Sigmoid colon (tissue), 7 donors: ENCODE measurements around the gene PIAS1. TPM values are rescaled to one million over a fixed set of nuclear protein-coding genes. Genes with fewer than 3 reads are reported as not detected.

ENCODE experiments used
- DNase-seq: peaks from one replicate; pipeline ENCODE4 v3.0.0-alpha.2; 2019
- H3K27ac ChIP-seq, 4 donors: fragments of 200-600 bp; sonication (generic); one replicate each; pipeline ENCODE4 v1.5.1; 2016 to 2019; ENCODE audit warnings: mild to moderate bottlenecking in 1 of 4
- H3K27me3 ChIP-seq, 3 donors: fragments of 200-600 bp; sonication (generic); one replicate each; pipeline ENCODE4 v1.5.1; 2019; ENCODE audit warnings: mild to moderate bottlenecking in 1 of 3
- H3K36me3 ChIP-seq, 4 donors: fragments of 200-600 bp; sonication (generic); one replicate each; pipeline ENCODE4 v1.5.1; 2016 to 2019
- H3K4me1 ChIP-seq, 4 donors: fragments of 200-600 bp; sonication (generic); one replicate each; pipeline ENCODE4 v1.5.1; 2017 to 2019
- H3K4me3 ChIP-seq, 4 donors: fragments of 200-600 bp; sonication (generic); one replicate each; pipeline ENCODE4 v1.5.1; 2017 to 2019; ENCODE audit warnings: mild to moderate bottlenecking in 2 of 4, moderate library complexity in 1 of 4
- H3K9me3 ChIP-seq, 4 donors: fragments of 200-600 bp in 3 of 4; sonication (generic) in 3 of 4; one replicate each; pipeline versions ENCODE4 v1.5.1 to v1.6.1; 2013 to 2019
- CTCF ChIP-seq, 4 experiments: fragments of 450-650 bp in 3 of 4; fragments of 200-600 bp in 1 of 4; IDR thresholded peaks; one replicate each; pipeline ENCODE4 v1.5.1; 2016 to 2019; ENCODE audit warnings: antibody characterized with exemption in 4 of 4, mild to moderate bottlenecking in 3 of 4, moderate library complexity in 2 of 4
- EP300 ChIP-seq, 4 donors: sonication (generic); formaldehyde crosslinking; IDR thresholded peaks; one replicate each; pipeline ENCODE4 v1.6.1; 2017; ENCODE audit warnings: antibody characterized with exemption in 4 of 4
- POLR2A ChIP-seq, 2 donors: fragments of 450-650 bp; IDR thresholded peaks; one replicate each; pipeline ENCODE4 v1.6.1; 2016; ENCODE audit warnings: antibody characterized with exemption in 2 of 2, mild to moderate bottlenecking in 2 of 2, moderate library complexity in 2 of 2
- POLR2AphosphoS5 ChIP-seq, 4 donors: sonication (generic); formaldehyde crosslinking; IDR thresholded peaks; one replicate each; pipeline ENCODE4 v1.6.1; 2017; ENCODE audit warnings: antibody characterized with exemption in 4 of 4
- WGBS, 2 donors: extraction: QIAGEN DNeasy Blood & Tissue Kit; methylation state at CpG; one replicate each; pipeline ENCODE4 v1.1.7; 2013; 5-methylcytosine and 5-hydroxymethylcytosine counted together
- intact Hi-C: fragments of 100-400 bp; cut with DNase I; formaldehyde crosslinking; loops from one replicate; pipeline ENCODE4 v1.15.1; 2023
- polyA plus RNA-seq, 3 donors: library from polyadenylated mRNA; stranded (reverse); fragments of 200-250 nt; gene quantifications; one replicate each; pipeline ENCODE4 v1.2.3, GENCODE V29; 2013
- total RNA-seq, 4 donors: library from RNA; depleted of rRNA; stranded (reverse); fragments of >200 nt; gene quantifications; one replicate each; pipeline ENCODE4 v1.1.0, GENCODE V29; 2016
- donor health status: healthy with polysubstance abuse.
- donor health status: Bipolar disorder and iron deficiency.
- donor health status: healthy.

Gene PIAS1
- total and polyA plus RNA-seq, 7 donors: 7.2 to 75.4 (median 55.9) TPM

GRCh38 chr15:68028888-68029207 lies 25.3 kb upstream of the PIAS1 start:
- H3K4me1 ChIP-seq: no peaks in the 10 kb centered on the region
- H3K27me3 ChIP-seq: no peaks in the 10 kb centered on the region
- no peaks in the 10 kb centered on the region for H3K36me3 ChIP-seq
- 91 to 92% methylated on average over 5 of the region's 5 CpGs for WGBS, 2 donors
- no peak overlapping the region for H3K27ac ChIP-seq
- intact Hi-C loops: no loop called here
- no peak overlapping the region for H3K4me3 ChIP-seq
- no peak for DNase-seq
- TF ChIP-seq CTCF (IDR thresholded peaks at IDR 0.05): no peak
- no peak for TF ChIP-seq POLR2A (IDR thresholded peaks at IDR 0.05)
- no peak for TF ChIP-seq EP300 (IDR thresholded peaks at IDR 0.05)
- TF ChIP-seq POLR2AphosphoS5 (IDR thresholded peaks at IDR 0.05): no peak
- no peaks in the 10 kb centered on the region for H3K9me3 ChIP-seq

- no peak overlapping the region for H3K4me3 ChIP-seq
- H3K36me3 ChIP-seq: no peaks in the 10 kb centered on the region
- H3K27ac ChIP-seq: no peak overlapping the region
- TF ChIP-seq EP300 (IDR thresholded peaks at IDR 0.05) (no peak), POLR2A (IDR thresholded peaks at IDR 0.05) (no peak), CTCF (IDR thresholded peaks at IDR 0.05) (no peak), POLR2AphosphoS5 (IDR thresholded peaks at IDR 0.05) (no peak)
- no peak for DNase-seq
- intact Hi-C loops: no loop called here
- H3K9me3 ChIP-seq: no peaks in the 10 kb centered on the region
- H3K27me3 ChIP-seq: no peaks in the 10 kb centered on the region
- H3K4me1 ChIP-seq: no peaks in the 10 kb centered on the region
These were observed 24.2 kb upstream of the PIAS1 start for GRCh38 chr15:68029959-68030358.

- no peak for DNase-seq
- 50 to 71% methylated on average over 2 of the region's 2 CpGs for WGBS, 2 donors
- intact Hi-C loops: no loop called here
These were observed 22.7 kb upstream of the PIAS1 start for GRCh38 chr15:68031404-68031803.

GRCh38 chr15:68032672-68033071 lies 21.4 kb upstream of the PIAS1 start:
- H3K9me3 ChIP-seq: no peaks in the 10 kb centered on the region
- H3K27ac ChIP-seq: no peak overlapping the region
- H3K27me3 ChIP-seq: no peaks in the 10 kb centered on the region
- intact Hi-C loops: no loop called here
- no peak for DNase-seq
- 61 to 79% methylated on average over 1 of the region's 1 CpG for WGBS, 2 donors
- no peak overlapping the region for H3K4me3 ChIP-seq
- TF ChIP-seq CTCF (IDR thresholded peaks at IDR 0.05): no peak
- TF ChIP-seq EP300 (IDR thresholded peaks at IDR 0.05): no peak
- TF ChIP-seq POLR2A (IDR thresholded peaks at IDR 0.05): no peak
- TF ChIP-seq POLR2AphosphoS5 (IDR thresholded peaks at IDR 0.05): no peak
- no peaks in the 10 kb centered on the region for H3K36me3 ChIP-seq
- H3K4me1 ChIP-seq: no peaks in the 10 kb centered on the region

More at GRCh38 chr15:68031404-68031803, 22.7 kb upstream of the PIAS1 start:
- TF ChIP-seq CTCF (IDR thresholded peaks at IDR 0.05): no peak
- TF ChIP-seq POLR2A (IDR thresholded peaks at IDR 0.05): no peak
- no peak for TF ChIP-seq EP300 (IDR thresholded peaks at IDR 0.05)
- no peaks in the 10 kb centered on the region for H3K9me3 ChIP-seq
- no peaks in the 10 kb centered on the region for H3K4me1 ChIP-seq
- H3K4me3 ChIP-seq: no peak overlapping the region
- no peak overlapping the region for H3K27ac ChIP-seq
- H3K36me3 ChIP-seq: no peaks in the 10 kb centered on the region
- H3K27me3 ChIP-seq: no peaks in the 10 kb centered on the region

GRCh38 chr15:68034081-68034480 lies 20.0 kb upstream of the PIAS1 start:
- TF ChIP-seq EP300 (IDR thresholded peaks at IDR 0.05) (no peak), POLR2AphosphoS5 (IDR thresholded peaks at IDR 0.05) (no peak), CTCF (IDR thresholded peaks at IDR 0.05) (no peak), POLR2A (IDR thresholded peaks at IDR 0.05) (no peak)
- DNase-seq: no peak
- H3K4me1 ChIP-seq: no peaks in the 10 kb centered on the region
- no peak overlapping the region for H3K4me3 ChIP-seq
- WGBS, 2 donors: 90 to 95% methylated on average over 3 of the region's 3 CpGs
- no peaks in the 10 kb centered on the region for H3K27me3 ChIP-seq
- H3K36me3 ChIP-seq: no peaks in the 10 kb centered on the region
- no peaks in the 10 kb centered on the region for H3K9me3 ChIP-seq
- intact Hi-C loops: no loop called here
- no peak overlapping the region for H3K27ac ChIP-seq
